Mesothelial cell of epicardium (in vitro differentiated cells): Measurements from ENCODE around the gene AKT1. TPM values are rescaled to one million over a fixed set of nuclear protein-coding genes. Genes with fewer than 3 reads are reported as not detected.

Experiments
- DNase-seq, 2 experiments: peaks; one replicate each; pipeline ENCODE4 v3.0.0; 2021; ENCODE audit warnings: low spot score in 2 of 2; ENCODE audit not compliant: unreplicated experiment in 2 of 2
- H3K27ac Mint-ChIP-seq: 2 replicates; pipeline ENCODE4 v1.8.0; 2021; ENCODE audit warnings: mixed read lengths
- H3K27me3 Mint-ChIP-seq: 2 replicates; pipeline ENCODE4 v1.8.0; 2021; ENCODE audit warnings: low read depth, mixed read lengths
- H3K36me3 Mint-ChIP-seq: 2 replicates; pipeline ENCODE4 v1.8.0; 2021; ENCODE audit warnings: mixed read lengths
- H3K4me1 Mint-ChIP-seq: 2 replicates; pipeline ENCODE4 v1.8.0; 2021; ENCODE audit warnings: mixed read lengths
- H3K4me3 Mint-ChIP-seq: 2 replicates; pipeline ENCODE4 v1.8.0; 2021; ENCODE audit warnings: mild to moderate bottlenecking, moderate library complexity, mixed read lengths
- H3K9me3 Mint-ChIP-seq: 2 replicates; pipeline ENCODE4 v1.8.0; 2021; ENCODE audit warnings: mixed read lengths
- CTCF ChIP-seq: fragments of 200-600 bp; sonication (generic); IDR thresholded peaks from one replicate; pipeline ENCODE4 v1.5.0; 2021; ENCODE audit warnings: antibody characterized with exemption; ENCODE audit not compliant: unreplicated experiment
- total RNA-seq: library from RNA; stranded (reverse); gene quantifications from 3 replicates; pipeline ENCODE4 v1.2.1, GENCODE V29; 2021

AKT1 gene
- total RNA-seq, 1 donor from 2014 or later, result 122 TPM

DNA sequence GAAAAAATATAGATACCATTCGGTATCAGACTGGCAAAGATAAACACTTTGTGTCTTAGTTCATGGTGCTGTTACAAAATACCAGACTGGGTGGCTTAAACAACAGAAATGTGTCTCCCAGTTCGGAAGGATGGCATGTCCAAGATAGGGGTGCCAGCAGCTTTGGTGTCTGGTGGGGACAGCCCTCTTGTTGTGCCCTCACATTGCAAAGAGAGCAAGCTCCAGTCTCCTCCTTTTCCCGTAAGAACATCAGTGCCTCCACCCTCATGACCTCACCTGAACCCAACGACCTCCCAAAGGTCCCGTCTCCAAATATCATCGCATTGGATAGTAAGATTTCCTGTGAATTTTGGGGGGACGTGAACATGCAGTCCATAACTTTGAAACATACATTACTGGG, 17.7 kb upstream of the AKT1 start:
- Mint-ChIP-seq H3K36me3 (peaks cover 3% of the 10 kb centered on the region), H3K27ac (no peak overlapping the region), H3K9me3 (no peaks in the 10 kb centered on the region), H3K27me3 (no peaks in the 10 kb centered on the region), H3K4me3 (no peak overlapping the region), H3K4me1 (peaks cover 16% of the 10 kb centered on the region)
- no peak for DNase-seq
- no peak for TF ChIP-seq CTCF

- Mint-ChIP-seq H3K27ac (no peak overlapping the region), H3K36me3 (no peaks in the 10 kb centered on the region), H3K27me3 (no peaks in the 10 kb centered on the region), H3K9me3 (no peaks in the 10 kb centered on the region), H3K4me3 (no peak overlapping the region), H3K4me1 (peaks cover 9% of the 10 kb centered on the region)
- no peak for DNase-seq
- no peak for TF ChIP-seq CTCF
Measured at GRCh38 chr14:104810316-104810715, 14.8 kb upstream of the AKT1 start.

DNA sequence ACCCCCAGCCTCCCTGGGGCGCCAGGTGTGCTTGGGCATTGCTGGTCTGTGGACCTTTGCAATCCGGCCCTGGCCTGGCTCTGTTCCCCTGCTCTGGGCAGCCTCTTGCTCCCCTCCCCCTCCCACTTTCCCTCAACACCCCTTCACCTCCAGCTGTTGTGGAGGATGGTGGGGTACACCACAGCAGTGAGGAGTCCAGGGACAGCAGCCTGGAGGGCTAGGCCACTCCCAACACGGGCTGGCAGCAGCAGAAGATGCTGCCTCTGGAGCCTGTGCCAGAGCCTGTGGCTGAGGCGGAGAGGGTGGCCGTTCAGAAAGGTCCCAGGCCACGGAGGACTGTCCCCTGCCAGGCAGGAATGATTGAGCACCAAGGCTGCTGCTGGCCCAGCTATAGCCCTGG, 12.9 kb upstream of the AKT1 start:
- Mint-ChIP-seq H3K27me3 (no peaks in the 10 kb centered on the region), H3K36me3 (no peaks in the 10 kb centered on the region), H3K4me3 (no peak overlapping the region), H3K9me3 (no peaks in the 10 kb centered on the region), H3K4me1 (no peaks in the 10 kb centered on the region), H3K27ac (no peak overlapping the region)
- no peak for TF ChIP-seq CTCF
- no peak for DNase-seq

DNA sequence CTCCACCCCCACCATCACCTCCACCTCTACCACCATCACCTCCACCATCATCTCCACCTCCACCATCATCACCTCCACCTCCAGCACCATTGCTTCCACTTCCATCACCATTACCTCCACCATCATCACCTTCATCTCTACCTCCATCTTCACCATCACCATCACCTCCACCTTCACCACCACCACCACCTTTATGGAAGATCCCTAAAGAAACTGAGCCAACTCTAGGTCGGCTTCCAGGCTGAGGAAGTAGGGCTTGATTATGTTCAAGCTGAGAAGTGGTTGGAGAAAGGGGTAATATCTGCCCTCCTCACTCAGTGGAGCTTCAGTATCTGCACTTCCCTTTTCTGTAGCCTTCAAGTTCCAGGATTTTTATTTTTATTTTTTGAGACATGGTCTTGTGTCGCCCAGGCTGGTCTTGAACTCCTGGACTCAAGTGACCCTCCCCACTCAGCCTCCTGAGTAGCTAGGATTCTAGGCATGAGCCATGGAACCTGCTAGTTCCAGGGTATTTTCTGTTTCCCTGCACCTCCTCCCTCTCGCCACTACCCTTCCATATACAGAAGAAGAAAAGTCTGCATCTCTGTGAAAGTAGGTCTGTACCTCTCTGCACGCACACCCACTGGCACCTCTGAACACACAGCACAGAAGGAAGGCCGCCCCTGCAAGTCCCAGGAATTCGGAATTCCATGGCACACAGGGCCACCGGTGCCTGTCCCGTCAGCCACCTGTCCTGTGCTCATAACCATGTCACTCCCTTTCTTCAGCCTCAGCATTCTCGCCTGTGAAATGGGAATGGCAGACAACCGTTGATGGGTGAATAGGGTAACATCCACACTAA, 11.3 kb upstream of the AKT1 start:
- no peaks in the 10 kb centered on the region for H3K9me3 Mint-ChIP-seq
- no peaks in the 10 kb centered on the region for H3K27me3 Mint-ChIP-seq
- no peak for TF ChIP-seq CTCF
- peaks cover 2% of the 10 kb centered on the region for H3K4me1 Mint-ChIP-seq
- H3K27ac Mint-ChIP-seq, result no peak overlapping the region
- DNase-seq, result no peak
- H3K4me3 Mint-ChIP-seq, result no peak overlapping the region
- no peaks in the 10 kb centered on the region for H3K36me3 Mint-ChIP-seq

DNA sequence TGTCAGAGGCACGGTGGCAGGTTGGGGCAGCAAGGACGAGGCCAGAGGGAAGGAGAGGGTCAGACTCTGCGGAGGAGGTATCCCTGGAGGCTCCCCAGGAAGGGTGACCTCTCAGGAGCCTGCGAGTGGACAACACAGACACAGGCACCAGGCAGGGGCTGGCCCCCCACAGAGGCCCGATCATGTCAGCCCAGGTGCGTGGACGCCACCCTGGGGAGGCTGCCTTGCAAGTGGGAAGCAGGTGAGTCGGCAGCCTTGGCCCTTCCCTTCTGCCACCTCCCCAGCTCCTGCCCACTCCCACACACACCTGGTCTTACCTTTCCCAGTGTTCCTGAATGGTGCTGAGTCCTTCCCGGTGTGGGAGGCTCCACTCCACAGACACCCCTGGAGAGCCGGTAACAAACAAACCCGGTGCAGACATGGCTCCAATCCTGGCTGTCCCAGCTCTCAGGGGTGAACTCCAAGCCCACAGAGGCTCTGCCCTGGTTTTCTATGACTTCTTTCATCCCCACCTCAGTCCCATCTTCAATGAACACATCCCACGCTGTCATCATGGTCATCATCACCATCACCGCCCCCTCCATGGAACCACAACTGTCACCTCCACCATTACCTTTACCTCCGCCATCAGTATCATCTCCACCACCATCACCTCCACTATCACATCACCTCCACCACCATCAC, 10.5 kb upstream of the AKT1 start:
- TF ChIP-seq CTCF, result no peak
- DNase-seq, result no peak
- no peak overlapping the region for H3K27ac Mint-ChIP-seq
- no peaks in the 10 kb centered on the region for H3K36me3 Mint-ChIP-seq
- no peaks in the 10 kb centered on the region for H3K9me3 Mint-ChIP-seq
- no peak overlapping the region for H3K4me3 Mint-ChIP-seq
- peaks cover 1% of the 10 kb centered on the region for H3K27me3 Mint-ChIP-seq
- H3K4me1 Mint-ChIP-seq, result peaks cover 4% of the 10 kb centered on the region
